HG02610 (cell line): ENCODE data around the gene VSIG2.
"Not testable (repeated sequence)": the region's sequence is repeated elsewhere in the genome, so short reads cannot be mapped to it uniquely, and the experiment has no call there.

Experiments
- ATAC-seq: cut with Tn5 transposase; IDR thresholded peaks from one replicate; pipeline ENCODE4 v1.9.1; 2021; ENCODE audit warnings: mild to moderate bottlenecking, moderate library complexity; ENCODE audit not compliant: unreplicated experiment

The VSIG2 gene

GRCh38 chr11:124751741-124752470 is at the start of gene VSIG2:
Gene VSIG2 (minus strand): TSS chr11:124752255. CDS start chr11:124752137, 118 bp downstream.
- no peak for ATAC-seq

- no peak for ATAC-seq
Measured at GRCh38 chr11:124801014-124801413, 49.0 kb upstream of the VSIG2 start.

- peak; percentile 88 for ATAC-seq
Measured at GRCh38 chr11:124800226-124800929, 48.3 kb upstream of the VSIG2 start, which contains the start of gene MSANTD2. Gene MSANTD2 (minus strand): TSS chr11:124800406. CDS start chr11:124800380, 26 bp downstream.

- ATAC-seq = peak; percentile 39
Measured at GRCh38 chr11:124799348-124800225, 47.5 kb upstream of the VSIG2 start.

- peak; percentile 16 for ATAC-seq
Measured at GRCh38 chr11:124798991-124799347, 46.9 kb upstream of the VSIG2 start.

GRCh38 chr11:124796312-124796711 is 44.3 kb upstream of the VSIG2 start:
- ATAC-seq = no peak

- no peak for ATAC-seq
Measured at GRCh38 chr11:124793466-124794278, 41.6 kb upstream of the VSIG2 start.

GRCh38 chr11:124791626-124792341 is 39.7 kb upstream of the VSIG2 start:
- ATAC-seq = peak; percentile 71

GRCh38 chr11:124788521-124788920 is 36.5 kb upstream of the VSIG2 start:
- no peak for ATAC-seq

GRCh38 chr11:124784051-124784450 is 32.0 kb upstream of the VSIG2 start:
- no peak for ATAC-seq

GRCh38 chr11:124783002-124783401 is 30.9 kb upstream of the VSIG2 start:
- ATAC-seq = no peak

- ATAC-seq = no peak
Measured at GRCh38 chr11:124779568-124779967, 27.5 kb upstream of the VSIG2 start.

- ATAC-seq = no peak
Measured at GRCh38 chr11:124778281-124778680, 26.2 kb upstream of the VSIG2 start.

GRCh38 chr11:124776865-124777645 is 25.0 kb upstream of the VSIG2 start:
- no peak for ATAC-seq

GRCh38 chr11:124770959-124771358 is 18.9 kb upstream of the VSIG2 start:
- ATAC-seq = not testable (repeated sequence)

GRCh38 chr11:124769806-124770774 is 18.0 kb upstream of the VSIG2 start:
- no peak for ATAC-seq

GRCh38 chr11:124768914-124769313 is 16.9 kb upstream of the VSIG2 start:
- no peak for ATAC-seq

GRCh38 chr11:124766156-124766555 is 14.1 kb upstream of the VSIG2 start:
- ATAC-seq = no peak
